MCF 10A (cell line): ENCODE data around the gene FZD7. TPM values are rescaled to one million over a fixed set of nuclear protein-coding genes. Genes with fewer than 3 reads are reported as not detected.

Source experiments
- BruUV-seq: library from RNA; stranded (reverse); fragments of 400-500 nt; replicated peaks from 2 replicates; lab custom pipeline; 2021; lab: Mats Ljungman, UMichigan
- CTCF ChIA-PET: fragments of 300-600 bp; sonication (Branson Sonifier 250); formaldehyde crosslinking; extraction: SDS; loops from one replicate; lab custom pipeline; 2021; ENCODE audit warnings: antibody characterized with exemption, inconsistent platforms; lab: Yijun Ruan, JAX
- POLR2A ChIA-PET: fragments of 300-600, 350-650 bp; sonication (Branson Sonifier 250); formaldehyde crosslinking; extraction: SDS; loops from one replicate; lab custom pipeline; 2020; ENCODE audit warnings: antibody characterized with exemption, inconsistent platforms; lab: Yijun Ruan, JAX
- DNase-seq: peaks from one replicate; pipeline ENCODE4 v3.0.0-alpha.2; 2018; ENCODE audit not compliant: unreplicated experiment
- H3K27ac Mint-ChIP-seq: one replicate; pipeline ENCODE4 v1.8.0; 2022; ENCODE audit warnings: mild to moderate bottlenecking, low read depth, mixed read lengths; ENCODE audit not compliant: unreplicated experiment
- H3K27me3 Mint-ChIP-seq: one replicate; pipeline ENCODE4 v1.8.0; 2022; ENCODE audit warnings: mixed read lengths; ENCODE audit not compliant: insufficient read depth, unreplicated experiment
- H3K36me3 Mint-ChIP-seq: one replicate; pipeline ENCODE4 v1.8.0; 2022; ENCODE audit warnings: mild to moderate bottlenecking, moderate library complexity, mixed read lengths; ENCODE audit not compliant: insufficient read depth, unreplicated experiment
- H3K4me1 Mint-ChIP-seq: one replicate; pipeline ENCODE4 v1.8.0; 2022; ENCODE audit warnings: mixed read lengths; ENCODE audit not compliant: insufficient read depth, unreplicated experiment
- H3K4me3 Mint-ChIP-seq: one replicate; pipeline ENCODE4 v1.8.0; 2022; ENCODE audit warnings: mild to moderate bottlenecking, moderate library complexity, mixed read lengths; ENCODE audit not compliant: unreplicated experiment
- H3K9me3 Mint-ChIP-seq: one replicate; pipeline ENCODE4 v1.8.0; 2022; ENCODE audit warnings: mixed read lengths; ENCODE audit not compliant: unreplicated experiment
- intact Hi-C: fragments of 100-400 bp; cut with micrococcal nuclease; formaldehyde crosslinking; loops from 2 replicates; pipeline ENCODE4 v1.14.1; 2022
- total RNA-seq: library from RNA; stranded (reverse); gene quantifications from 2 replicates; pipeline ENCODE4 v1.2.3, GENCODE V29; 2022
- TF ChIP-seq, protein P1 (sequence below): fragments of 200-600 bp; IDR thresholded peaks from one replicate; pipeline ENCODE4 v1.8.0; 2022; ENCODE audit warnings: antibody characterized with exemption, mild to moderate bottlenecking; ENCODE audit not compliant: unreplicated experiment

FZD7 gene
- total RNA-seq, 1 experiment from 2014 or later: 1.1 TPM

DNA sequence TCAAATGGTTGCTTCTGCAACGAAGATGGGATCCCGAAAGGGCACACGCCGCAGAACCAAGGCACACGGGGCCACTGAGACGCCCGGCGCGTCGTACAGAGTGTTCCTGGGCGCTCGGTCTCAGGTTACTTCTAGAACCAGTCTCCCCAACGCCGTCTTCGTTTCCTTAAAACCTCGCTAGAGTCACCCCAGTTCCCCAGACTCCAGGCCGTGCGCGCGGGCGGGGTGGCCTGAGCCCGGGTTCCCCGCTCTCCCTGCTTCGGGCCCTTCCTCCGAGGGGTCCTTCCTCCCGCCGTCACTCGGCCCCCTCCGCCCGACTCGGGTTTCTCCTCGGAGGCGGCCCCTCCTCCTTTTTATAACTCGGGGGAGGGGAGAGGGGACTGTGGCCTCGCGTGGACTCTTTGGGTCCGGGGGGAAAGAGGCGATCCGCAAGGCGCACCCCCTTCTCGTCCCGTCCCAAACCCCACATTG lies 774 bp upstream of the FZD7 start:
- TF ChIP-seq, protein P1, sequence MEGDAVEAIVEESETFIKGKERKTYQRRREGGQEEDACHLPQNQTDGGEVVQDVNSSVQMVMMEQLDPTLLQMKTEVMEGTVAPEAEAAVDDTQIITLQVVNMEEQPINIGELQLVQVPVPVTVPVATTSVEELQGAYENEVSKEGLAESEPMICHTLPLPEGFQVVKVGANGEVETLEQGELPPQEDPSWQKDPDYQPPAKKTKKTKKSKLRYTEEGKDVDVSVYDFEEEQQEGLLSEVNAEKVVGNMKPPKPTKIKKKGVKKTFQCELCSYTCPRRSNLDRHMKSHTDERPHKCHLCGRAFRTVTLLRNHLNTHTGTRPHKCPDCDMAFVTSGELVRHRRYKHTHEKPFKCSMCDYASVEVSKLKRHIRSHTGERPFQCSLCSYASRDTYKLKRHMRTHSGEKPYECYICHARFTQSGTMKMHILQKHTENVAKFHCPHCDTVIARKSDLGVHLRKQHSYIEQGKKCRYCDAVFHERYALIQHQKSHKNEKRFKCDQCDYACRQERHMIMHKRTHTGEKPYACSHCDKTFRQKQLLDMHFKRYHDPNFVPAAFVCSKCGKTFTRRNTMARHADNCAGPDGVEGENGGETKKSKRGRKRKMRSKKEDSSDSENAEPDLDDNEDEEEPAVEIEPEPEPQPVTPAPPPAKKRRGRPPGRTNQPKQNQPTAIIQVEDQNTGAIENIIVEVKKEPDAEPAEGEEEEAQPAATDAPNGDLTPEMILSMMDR: no peak
- ChIA-PET CTCF (interaction anchor here (1.4 kb wide), 1 partner anchor 172 kb away, joined by 3 read pairs; no protein-coding TSS in a partner anchor), POLR2A (no interaction called here)
- no peaks in the 10 kb centered on the region for H3K27me3 Mint-ChIP-seq
- BruUV-seq: no TSS peak
- peaks cover 7% of the 10 kb centered on the region for H3K4me1 Mint-ChIP-seq
- H3K36me3 Mint-ChIP-seq: no peaks in the 10 kb centered on the region
- H3K9me3 Mint-ChIP-seq: no peaks in the 10 kb centered on the region
- no peak overlapping the region for H3K4me3 Mint-ChIP-seq
- intact Hi-C loops: loop anchor here (1.0 to 10.0 kb wide), 2 partner anchors 102 to 173 kb away; no protein-coding TSS in a partner anchor
- H3K27ac Mint-ChIP-seq: peak overlapping the region; percentile 72
- DNase-seq: peak; percentile 53

- peak; percentile 31 for DNase-seq
These were observed 814 bp downstream of the FZD7 start for GRCh38 chr2:202034249-202035088.

DNA sequence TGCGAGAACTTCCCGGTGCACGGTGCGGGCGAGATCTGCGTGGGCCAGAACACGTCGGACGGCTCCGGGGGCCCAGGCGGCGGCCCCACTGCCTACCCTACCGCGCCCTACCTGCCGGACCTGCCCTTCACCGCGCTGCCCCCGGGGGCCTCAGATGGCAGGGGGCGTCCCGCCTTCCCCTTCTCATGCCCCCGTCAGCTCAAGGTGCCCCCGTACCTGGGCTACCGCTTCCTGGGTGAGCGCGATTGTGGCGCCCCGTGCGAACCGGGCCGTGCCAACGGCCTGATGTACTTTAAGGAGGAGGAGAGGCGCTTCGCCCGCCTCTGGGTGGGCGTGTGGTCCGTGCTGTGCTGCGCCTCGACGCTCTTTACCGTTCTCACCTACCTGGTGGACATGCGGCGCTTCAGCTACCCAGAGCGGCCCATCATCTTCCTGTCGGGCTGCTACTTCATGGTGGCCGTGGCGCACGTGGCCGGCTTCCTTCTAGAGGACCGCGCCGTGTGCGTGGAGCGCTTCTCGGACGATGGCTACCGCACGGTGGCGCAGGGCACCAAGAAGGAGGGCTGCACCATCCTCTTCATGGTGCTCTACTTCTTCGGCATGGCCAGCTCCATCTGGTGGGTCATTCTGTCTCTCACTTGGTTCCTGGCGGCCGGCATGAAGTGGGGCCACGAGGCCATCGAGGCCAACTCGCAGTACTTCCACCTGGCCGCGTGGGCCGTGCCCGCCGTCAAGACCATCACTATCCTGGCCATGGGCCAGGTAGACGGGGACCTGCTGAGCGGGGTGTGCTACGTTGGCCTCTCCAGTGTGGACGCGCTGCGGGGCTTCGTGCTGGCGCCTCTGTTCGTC lies 1.7 kb downstream of the FZD7 start:
- intact Hi-C loops: loop anchor here (10.0 kb wide), 1 partner anchor 99 kb away; no protein-coding TSS in a partner anchor
- ChIA-PET POLR2A (no interaction called here), CTCF (interaction anchor here (0.7 kb wide), 1 partner anchor 126 kb away, joined by 3 read pairs; no protein-coding TSS in a partner anchor)
- BruUV-seq: no TSS peak
- Mint-ChIP-seq H3K9me3 (no peaks in the 10 kb centered on the region), H3K27ac (no peak overlapping the region), H3K36me3 (no peaks in the 10 kb centered on the region), H3K4me1 (peaks cover 7% of the 10 kb centered on the region), H3K27me3 (no peaks in the 10 kb centered on the region), H3K4me3 (no peak overlapping the region)
- TF ChIP-seq, protein P1: no peak
- no peak for DNase-seq

More at GRCh38 chr2:202034249-202035088, 814 bp downstream of the FZD7 start:
- no peak overlapping the region for H3K4me3 Mint-ChIP-seq
- H3K4me1 Mint-ChIP-seq: peaks cover 7% of the 10 kb centered on the region
- no peaks in the 10 kb centered on the region for H3K9me3 Mint-ChIP-seq
- H3K36me3 Mint-ChIP-seq: no peaks in the 10 kb centered on the region
- H3K27ac Mint-ChIP-seq: no peak overlapping the region
- ChIA-PET CTCF (no interaction called here), POLR2A (interaction anchor here (0.7 to 1.0 kb wide), 4 partner anchors 30 to 253 kb away, joined by 3 to 7 read pairs (median 3); partner anchors contain the start of gene ALS2)
- TF ChIP-seq, protein P1: no peak
- no TSS peak for BruUV-seq
- intact Hi-C loops: loop anchor here (10.0 kb wide), 1 partner anchor 100 kb away; no protein-coding TSS in a partner anchor
- no peaks in the 10 kb centered on the region for H3K27me3 Mint-ChIP-seq
